Measurements from ENCODE around the gene LRP3.

The LRP3 gene

GRCh38 chr19:33159149-33159548 is 35.0 kb upstream of the LRP3 start:
- TF ChIP-seq YY1 (IDR thresholded peaks at IDR 0.05; ENCODE audit: low read depth) (no peak), EGR1 (IDR thresholded peaks at IDR 0.05) (no peak), USF1 (IDR thresholded peaks at IDR 0.05) (no peak), CREB1 (IDR thresholded peaks at IDR 0.05; ENCODE audit: low read depth) (no peak), RAD21 (IDR thresholded peaks at IDR 0.05; ENCODE audit: low read depth) (no peak), TCF12 (IDR thresholded peaks at IDR 0.05; ENCODE audit: low read depth) (no peak), EP300 (IDR thresholded peaks at IDR 0.05; ENCODE audit: borderline replicate concordance) (no peak), CEBPB (IDR thresholded peaks at IDR 0.05) (no peak), NFIC (IDR thresholded peaks at IDR 0.05) (no peak), MAX (IDR thresholded peaks at IDR 0.05) (no peak), FOXM1 (IDR thresholded peaks at IDR 0.05; ENCODE audit: borderline replicate concordance, low read depth) (no peak), TEAD4 (IDR thresholded peaks at IDR 0.05) (no peak), TAF1 (IDR thresholded peaks at IDR 0.05; ENCODE audit: low read depth) (no peak), ZBTB7A (IDR thresholded peaks at IDR 0.05; ENCODE audit: low read depth) (no peak), REST (IDR thresholded peaks at IDR 0.05; ENCODE audit: low read depth) (no peak)

- no peak for TF ChIP-seq FOXM1 (IDR thresholded peaks at IDR 0.05; ENCODE audit: borderline replicate concordance, low read depth)
- no peak for TF ChIP-seq USF1 (IDR thresholded peaks at IDR 0.05)
- TF ChIP-seq EGR1 (IDR thresholded peaks at IDR 0.05), result no peak
- TF ChIP-seq NFIC (IDR thresholded peaks at IDR 0.05), result no peak
- no peak for TF ChIP-seq CREB1 (IDR thresholded peaks at IDR 0.05; ENCODE audit: low read depth)
- no peak for TF ChIP-seq CEBPB (IDR thresholded peaks at IDR 0.05)
- TF ChIP-seq ZBTB7A (IDR thresholded peaks at IDR 0.05; ENCODE audit: low read depth), result no peak
- TF ChIP-seq EP300 (IDR thresholded peaks at IDR 0.05; ENCODE audit: borderline replicate concordance), result no peak
- TF ChIP-seq RAD21 (IDR thresholded peaks at IDR 0.05; ENCODE audit: low read depth), result no peak
- TF ChIP-seq TAF1 (IDR thresholded peaks at IDR 0.05; ENCODE audit: low read depth), result no peak
- TF ChIP-seq REST (IDR thresholded peaks at IDR 0.05; ENCODE audit: low read depth), result no peak
Observed at GRCh38 chr19:33159893-33160292, 34.2 kb upstream of the LRP3 start.

- TF ChIP-seq CREB1 (IDR thresholded peaks at IDR 0.05; ENCODE audit: low read depth), result no peak
- no peak for TF ChIP-seq CEBPB (IDR thresholded peaks at IDR 0.05)
- no peak for TF ChIP-seq MAX (IDR thresholded peaks at IDR 0.05)
- no peak for TF ChIP-seq YY1 (IDR thresholded peaks at IDR 0.05; ENCODE audit: low read depth)
- TF ChIP-seq REST (IDR thresholded peaks at IDR 0.05; ENCODE audit: low read depth), result no peak
Observed at GRCh38 chr19:33161201-33161600, 32.9 kb upstream of the LRP3 start.

GRCh38 chr19:33163481-33163880 is 30.6 kb upstream of the LRP3 start:
- TF ChIP-seq USF1 (IDR thresholded peaks at IDR 0.05), result no peak
- TF ChIP-seq TEAD4 (IDR thresholded peaks at IDR 0.05), result no peak
- TF ChIP-seq RAD21 (IDR thresholded peaks at IDR 0.05; ENCODE audit: low read depth), result no peak
- TF ChIP-seq FOXM1 (IDR thresholded peaks at IDR 0.05; ENCODE audit: borderline replicate concordance, low read depth), result no peak
- no peak for TF ChIP-seq TCF12 (IDR thresholded peaks at IDR 0.05; ENCODE audit: low read depth)
- TF ChIP-seq YY1 (IDR thresholded peaks at IDR 0.05; ENCODE audit: low read depth), result no peak

Data from Ishikawa (cell line).